ENCODE data around the gene XAGE3.
"Not testable (repeated sequence)": the region's sequence is repeated elsewhere in the genome, so short reads cannot be mapped to it uniquely, and the experiment has no call there.

Gene XAGE3, protein sequence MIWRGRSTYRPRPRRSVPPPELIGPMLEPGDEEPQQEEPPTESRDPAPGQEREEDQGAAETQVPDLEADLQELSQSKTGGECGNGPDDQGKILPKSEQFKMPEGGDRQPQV

GRCh38 chrX:52867610-52868348 is at the start of gene XAGE3:
TSS of gene XAGE3 (minus strand) at chrX:52868083. CDS start at chrX:52867133, 950 bp downstream.
- Histone ChIP-seq H4K20me1 (ENCODE audit: insufficient read depth, low read length, poor library complexity, severe bottlenecking) (no peaks in the 10 kb centered on the region), H3K9ac (ENCODE audit: low read depth, low read length, poor library complexity, severe bottlenecking) (no peak within 1 kb of the TSS), H3K79me2 (ENCODE audit: insufficient read depth, low read length) (no peaks in the 10 kb centered on the region), H3K4me2 (ENCODE audit: low read depth, low read length, poor library complexity, severe bottlenecking) (no peak within 1 kb of the TSS), H3F3A (ENCODE audit: low read depth) (no peaks in the 10 kb centered on the region), H3K4me3 (ENCODE audit: low read length, poor library complexity, severe bottlenecking) (no peak within 1 kb of the TSS), H3K36me3 (ENCODE audit: insufficient read depth, low read length) (no peaks in the 10 kb centered on the region), H3K9me3 (ENCODE audit: insufficient read depth, low read depth, low read length) (no peaks in the 10 kb centered on the region), H2AFZ (ENCODE audit: low read length) (no peak within 1 kb of the TSS), H3K27me3 (ENCODE audit: insufficient read depth, low read length, poor library complexity, severe bottlenecking) (no peaks in the 10 kb centered on the region), H3K4me1 (ENCODE audit: insufficient read depth, low read length, poor library complexity, severe bottlenecking) (no peaks in the 10 kb centered on the region), H3K9me2 (replicated peaks; ENCODE audit: low read depth, low read length) (no peaks in the 10 kb centered on the region)
- no peak for TF ChIP-seq EZH2phosphoT487 (IDR thresholded peaks at IDR 0.05; ENCODE audit: borderline replicate concordance)
- TF ChIP-seq, protein P1, sequence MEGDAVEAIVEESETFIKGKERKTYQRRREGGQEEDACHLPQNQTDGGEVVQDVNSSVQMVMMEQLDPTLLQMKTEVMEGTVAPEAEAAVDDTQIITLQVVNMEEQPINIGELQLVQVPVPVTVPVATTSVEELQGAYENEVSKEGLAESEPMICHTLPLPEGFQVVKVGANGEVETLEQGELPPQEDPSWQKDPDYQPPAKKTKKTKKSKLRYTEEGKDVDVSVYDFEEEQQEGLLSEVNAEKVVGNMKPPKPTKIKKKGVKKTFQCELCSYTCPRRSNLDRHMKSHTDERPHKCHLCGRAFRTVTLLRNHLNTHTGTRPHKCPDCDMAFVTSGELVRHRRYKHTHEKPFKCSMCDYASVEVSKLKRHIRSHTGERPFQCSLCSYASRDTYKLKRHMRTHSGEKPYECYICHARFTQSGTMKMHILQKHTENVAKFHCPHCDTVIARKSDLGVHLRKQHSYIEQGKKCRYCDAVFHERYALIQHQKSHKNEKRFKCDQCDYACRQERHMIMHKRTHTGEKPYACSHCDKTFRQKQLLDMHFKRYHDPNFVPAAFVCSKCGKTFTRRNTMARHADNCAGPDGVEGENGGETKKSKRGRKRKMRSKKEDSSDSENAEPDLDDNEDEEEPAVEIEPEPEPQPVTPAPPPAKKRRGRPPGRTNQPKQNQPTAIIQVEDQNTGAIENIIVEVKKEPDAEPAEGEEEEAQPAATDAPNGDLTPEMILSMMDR (conservative IDR thresholded peaks at IDR 0.05; ENCODE audit: low read length), result no peak

GRCh38 chrX:52914704-52915103 is 46.8 kb upstream of the XAGE3 start:
- not testable (repeated sequence) for H3K36me3 ChIP-seq (ENCODE audit: insufficient read depth, low read length); H3K9me3 ChIP-seq (ENCODE audit: insufficient read depth, low read depth, low read length)

DNA sequence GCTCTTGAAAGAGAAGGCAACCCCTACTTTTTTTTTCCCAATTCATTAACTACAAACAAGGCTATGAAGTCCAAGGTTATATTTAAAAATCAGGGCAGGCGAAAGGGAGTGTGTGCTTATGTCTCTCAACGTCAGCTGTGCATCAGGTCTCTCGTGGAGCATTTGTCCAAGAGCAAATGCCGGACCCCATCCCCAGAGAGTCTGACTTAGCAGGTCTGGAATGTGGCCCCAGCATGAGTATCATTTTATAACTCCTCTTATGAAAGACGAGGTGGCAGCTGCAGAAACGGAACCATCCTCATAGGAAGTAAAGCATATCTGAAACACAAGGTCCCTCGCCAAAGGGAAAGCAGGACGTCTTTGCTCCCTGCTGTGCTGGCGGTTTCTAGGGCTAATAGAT is 45.8 kb upstream of the XAGE3 start:
- not testable (repeated sequence) for H3K27me3 ChIP-seq (ENCODE audit: insufficient read depth, low read length, poor library complexity, severe bottlenecking); H2AFZ ChIP-seq (ENCODE audit: low read length); H4K20me1 ChIP-seq (ENCODE audit: insufficient read depth, low read length, poor library complexity, severe bottlenecking); H3K9me3 ChIP-seq (ENCODE audit: insufficient read depth, low read depth, low read length); H3K4me3 ChIP-seq (ENCODE audit: low read length, poor library complexity, severe bottlenecking); H3K79me2 ChIP-seq (ENCODE audit: insufficient read depth, low read length); H3F3A ChIP-seq (ENCODE audit: low read depth); H3K4me1 ChIP-seq (ENCODE audit: insufficient read depth, low read length, poor library complexity, severe bottlenecking); H3K4me2 ChIP-seq (ENCODE audit: low read depth, low read length, poor library complexity, severe bottlenecking); H3K9me2 ChIP-seq (replicated peaks; ENCODE audit: low read depth, low read length); H3K9ac ChIP-seq (ENCODE audit: low read depth, low read length, poor library complexity, severe bottlenecking); H3K36me3 ChIP-seq (ENCODE audit: insufficient read depth, low read length)

More at GRCh38 chrX:52914704-52915103, 46.8 kb upstream of the XAGE3 start:
- not testable (repeated sequence) for H3K27me3 ChIP-seq (ENCODE audit: insufficient read depth, low read length, poor library complexity, severe bottlenecking); H3K79me2 ChIP-seq (ENCODE audit: insufficient read depth, low read length); H3F3A ChIP-seq (ENCODE audit: low read depth); H3K4me2 ChIP-seq (ENCODE audit: low read depth, low read length, poor library complexity, severe bottlenecking); H3K4me3 ChIP-seq (ENCODE audit: low read length, poor library complexity, severe bottlenecking); H3K4me1 ChIP-seq (ENCODE audit: insufficient read depth, low read length, poor library complexity, severe bottlenecking); H3K9me2 ChIP-seq (replicated peaks; ENCODE audit: low read depth, low read length); H3K9ac ChIP-seq (ENCODE audit: low read depth, low read length, poor library complexity, severe bottlenecking); H2AFZ ChIP-seq (ENCODE audit: low read length); H4K20me1 ChIP-seq (ENCODE audit: insufficient read depth, low read length, poor library complexity, severe bottlenecking)

GRCh38 chrX:52909313-52909969 is 41.6 kb upstream of the XAGE3 start:
- not testable (repeated sequence) for H4K20me1 ChIP-seq (ENCODE audit: insufficient read depth, low read length, poor library complexity, severe bottlenecking); H3K27me3 ChIP-seq (ENCODE audit: insufficient read depth, low read length, poor library complexity, severe bottlenecking); H3K9me2 ChIP-seq (replicated peaks; ENCODE audit: low read depth, low read length); H3K9me3 ChIP-seq (ENCODE audit: insufficient read depth, low read depth, low read length); H3K79me2 ChIP-seq (ENCODE audit: insufficient read depth, low read length); H3K4me1 ChIP-seq (ENCODE audit: insufficient read depth, low read length, poor library complexity, severe bottlenecking); H3F3A ChIP-seq (ENCODE audit: low read depth); H3K4me2 ChIP-seq (ENCODE audit: low read depth, low read length, poor library complexity, severe bottlenecking); H2AFZ ChIP-seq (ENCODE audit: low read length); H3K4me3 ChIP-seq (ENCODE audit: low read length, poor library complexity, severe bottlenecking); H3K9ac ChIP-seq (ENCODE audit: low read depth, low read length, poor library complexity, severe bottlenecking); H3K36me3 ChIP-seq (ENCODE audit: insufficient read depth, low read length)

- not testable (repeated sequence) for H3K9me2 ChIP-seq (replicated peaks; ENCODE audit: low read depth, low read length); H3K36me3 ChIP-seq (ENCODE audit: insufficient read depth, low read length); H3K9me3 ChIP-seq (ENCODE audit: insufficient read depth, low read depth, low read length); H4K20me1 ChIP-seq (ENCODE audit: insufficient read depth, low read length, poor library complexity, severe bottlenecking); H3K4me2 ChIP-seq (ENCODE audit: low read depth, low read length, poor library complexity, severe bottlenecking); H2AFZ ChIP-seq (ENCODE audit: low read length); H3K27me3 ChIP-seq (ENCODE audit: insufficient read depth, low read length, poor library complexity, severe bottlenecking); H3K79me2 ChIP-seq (ENCODE audit: insufficient read depth, low read length); H3K9ac ChIP-seq (ENCODE audit: low read depth, low read length, poor library complexity, severe bottlenecking); H3K4me1 ChIP-seq (ENCODE audit: insufficient read depth, low read length, poor library complexity, severe bottlenecking); H3K4me3 ChIP-seq (ENCODE audit: low read length, poor library complexity, severe bottlenecking); H3F3A ChIP-seq (ENCODE audit: low read depth)
Measured at GRCh38 chrX:52907900-52908299, 40.0 kb upstream of the XAGE3 start.

DNA sequence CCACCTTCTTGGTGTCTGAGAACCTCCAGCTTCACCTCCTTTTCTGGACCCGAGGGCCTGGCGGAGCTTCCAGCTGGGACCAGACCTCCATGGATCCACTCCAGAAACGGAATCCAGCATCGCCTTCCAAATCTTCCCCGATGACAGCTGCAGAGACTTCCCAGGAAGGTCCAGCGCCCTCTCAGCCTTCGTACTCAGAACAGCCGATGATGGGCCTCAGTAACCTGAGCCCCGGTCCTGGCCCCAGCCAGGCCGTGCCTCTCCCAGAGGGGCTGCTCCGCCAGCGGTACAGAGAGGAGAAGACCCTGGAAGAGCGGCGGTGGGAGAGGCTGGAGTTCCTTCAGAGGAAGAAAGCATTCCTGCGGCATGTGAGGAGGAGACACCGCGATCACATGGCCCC is 39.3 kb upstream of the XAGE3 start:
- H3K9me3 ChIP-seq (ENCODE audit: insufficient read depth, low read depth, low read length); H3K27me3 ChIP-seq (ENCODE audit: insufficient read depth, low read length, poor library complexity, severe bottlenecking); H3K4me1 ChIP-seq (ENCODE audit: insufficient read depth, low read length, poor library complexity, severe bottlenecking); H3K4me3 ChIP-seq (ENCODE audit: low read length, poor library complexity, severe bottlenecking); H4K20me1 ChIP-seq (ENCODE audit: insufficient read depth, low read length, poor library complexity, severe bottlenecking); H2AFZ ChIP-seq (ENCODE audit: low read length); H3K79me2 ChIP-seq (ENCODE audit: insufficient read depth, low read length); H3K4me2 ChIP-seq (ENCODE audit: low read depth, low read length, poor library complexity, severe bottlenecking); H3K9ac ChIP-seq (ENCODE audit: low read depth, low read length, poor library complexity, severe bottlenecking); H3K36me3 ChIP-seq (ENCODE audit: insufficient read depth, low read length); H3F3A ChIP-seq (ENCODE audit: low read depth); H3K9me2 ChIP-seq (replicated peaks; ENCODE audit: low read depth, low read length): not testable (repeated sequence)
